HG03354 (cell line): ENCODE measurements around the gene SLC35F3.
"Not testable (repeated sequence)": the region's sequence is repeated elsewhere in the genome, so short reads cannot be mapped to it uniquely, and the experiment has no call there.

Source experiments
- ATAC-seq: cut with Tn5 transposase; IDR thresholded peaks from one replicate; pipeline ENCODE4 v1.9.1; 2021; ENCODE audit warnings: mild to moderate bottlenecking; ENCODE audit not compliant: unreplicated experiment, poor library complexity, severe bottlenecking

SLC35F3 gene

GRCh38 chr1:234164098-234164709 lies 259.7 kb downstream of the SLC35F3 start:
- no peak for ATAC-seq

GRCh38 chr1:234168061-234168724 lies 263.7 kb downstream of the SLC35F3 start:
- ATAC-seq = no peak

- no peak for ATAC-seq
Measured at GRCh38 chr1:234169161-234169849, 264.8 kb downstream of the SLC35F3 start.

GRCh38 chr1:234170067-234170466 lies 265.6 kb downstream of the SLC35F3 start:
- no peak for ATAC-seq

- no peak for ATAC-seq
Measured at GRCh38 chr1:234170622-234171021, 266.1 kb downstream of the SLC35F3 start.

- no peak for ATAC-seq
Measured at GRCh38 chr1:234173968-234174367, 269.5 kb downstream of the SLC35F3 start.

- no peak for ATAC-seq
Measured at GRCh38 chr1:234175363-234175762, 270.9 kb downstream of the SLC35F3 start.

- ATAC-seq = no peak
Measured at GRCh38 chr1:234176000-234176399, 271.5 kb downstream of the SLC35F3 start.

GRCh38 chr1:234176847-234177246 lies 272.4 kb downstream of the SLC35F3 start:
- ATAC-seq = not testable (repeated sequence)

GRCh38 chr1:234185438-234185837 lies 281.0 kb downstream of the SLC35F3 start:
- no peak for ATAC-seq

GRCh38 chr1:234186037-234186688 lies 281.7 kb downstream of the SLC35F3 start:
- peak; percentile 51 for ATAC-seq

GRCh38 chr1:234188454-234188792 lies 283.9 kb downstream of the SLC35F3 start:
- no peak for ATAC-seq

- no peak for ATAC-seq
Measured at GRCh38 chr1:234197839-234198238, 293.4 kb downstream of the SLC35F3 start.

- ATAC-seq = no peak
Measured at GRCh38 chr1:234199476-234200127, 295.1 kb downstream of the SLC35F3 start.

GRCh38 chr1:234200566-234200965 lies 296.1 kb downstream of the SLC35F3 start:
- no peak for ATAC-seq

GRCh38 chr1:234201600-234201999 lies 297.1 kb downstream of the SLC35F3 start:
- ATAC-seq = no peak

- no peak for ATAC-seq
Measured at GRCh38 chr1:234205966-234206365, 301.5 kb downstream of the SLC35F3 start.

GRCh38 chr1:234206651-234207284 lies 302.3 kb downstream of the SLC35F3 start:
- no peak for ATAC-seq

GRCh38 chr1:234208351-234208750 lies 303.9 kb downstream of the SLC35F3 start:
- no peak for ATAC-seq

- ATAC-seq = no peak
Measured at GRCh38 chr1:234208791-234209190, 304.3 kb downstream of the SLC35F3 start.
